HG02973 (cell line): Measurements from ENCODE around the gene PLXNB2.
A peak's percentile ranks its signal among the peaks of the same experiment; 100 is the strongest.
"Not testable (repeated sequence)": the region's sequence is repeated elsewhere in the genome, so short reads cannot be mapped to it uniquely, and the experiment has no call there.

Source experiments
- ATAC-seq: cut with Tn5 transposase; IDR thresholded peaks from one replicate; pipeline ENCODE4 v1.9.1; 2021; ENCODE audit warnings: moderate library complexity; ENCODE audit not compliant: unreplicated experiment

Gene PLXNB2

DNA sequence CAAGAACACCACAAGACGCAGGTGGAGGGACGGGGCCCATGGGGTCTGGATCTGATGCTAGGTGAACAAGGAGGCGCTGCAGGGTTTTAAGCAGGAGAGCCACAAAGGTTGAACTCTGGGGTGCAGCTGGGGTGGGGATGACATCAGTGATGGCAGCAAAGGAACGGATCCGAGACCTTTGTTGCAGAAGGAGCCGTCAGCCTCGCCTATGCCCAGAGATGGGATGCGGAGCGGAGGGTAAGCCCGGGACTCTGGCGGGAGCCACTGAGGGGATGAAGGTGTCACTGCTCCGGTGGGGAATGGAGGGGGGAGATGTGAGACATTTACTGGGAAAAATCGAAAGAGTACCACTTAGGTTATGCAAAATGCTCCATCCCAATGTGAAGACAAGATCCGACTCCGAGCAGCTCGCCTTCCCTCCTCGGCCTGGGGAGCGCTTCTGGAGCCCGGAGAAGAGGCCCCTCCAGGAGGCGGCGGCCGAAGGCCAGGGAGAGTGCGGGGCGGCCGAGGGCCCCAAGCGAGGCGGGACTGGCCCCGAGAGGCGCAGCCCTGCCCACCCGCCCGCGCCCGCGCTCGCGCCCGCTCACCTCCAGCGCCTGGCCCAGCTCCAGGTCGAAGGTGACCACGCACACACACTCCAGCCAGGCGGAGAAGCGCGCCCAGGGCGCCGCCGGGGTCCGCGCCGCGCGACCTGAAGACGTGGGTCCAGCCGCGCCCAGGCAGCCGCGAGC is 18.9 kb upstream of the PLXNB2 start:
- no peak for ATAC-seq

DNA sequence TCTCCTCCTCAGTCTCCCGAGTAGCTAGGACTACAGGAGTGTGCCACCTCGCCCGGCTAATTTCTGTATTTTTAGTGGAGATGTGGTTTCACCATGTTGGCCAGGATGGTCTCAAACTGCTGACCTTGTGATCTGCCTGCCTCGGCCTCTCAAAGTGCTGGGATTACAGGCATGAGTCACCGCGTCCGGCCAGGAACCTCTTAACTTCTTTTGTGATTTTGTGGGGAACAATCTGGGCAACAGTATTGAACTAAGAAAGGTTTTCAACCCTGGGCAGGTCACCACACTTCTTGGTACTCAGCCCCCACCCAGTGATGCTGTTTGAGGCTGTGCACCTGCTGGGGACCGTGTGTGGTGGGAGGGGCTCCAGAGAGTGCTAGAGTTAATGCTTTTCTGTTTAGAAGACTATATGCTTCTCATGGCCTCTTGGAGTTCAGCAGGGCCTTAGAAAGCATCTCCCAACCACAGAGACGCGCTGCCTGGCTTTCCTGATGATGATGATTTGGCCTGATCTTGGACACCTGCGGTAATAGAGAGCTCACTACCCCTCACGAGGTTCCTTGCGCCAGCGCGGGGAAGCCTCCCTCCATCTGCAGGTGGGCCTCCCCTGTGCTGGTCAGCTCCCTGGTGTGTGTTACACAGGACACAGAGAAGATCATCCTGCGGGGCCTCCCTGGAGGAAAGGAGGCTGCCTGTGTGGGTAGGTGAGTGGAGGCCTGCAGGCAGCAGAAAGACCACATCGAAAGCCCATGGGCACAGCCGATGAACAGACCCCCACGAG is 18.2 kb upstream of the PLXNB2 start:
- no peak for ATAC-seq

GRCh38 chr22:50323900-50324299 is 16.5 kb upstream of the PLXNB2 start:
- no peak for ATAC-seq

DNA sequence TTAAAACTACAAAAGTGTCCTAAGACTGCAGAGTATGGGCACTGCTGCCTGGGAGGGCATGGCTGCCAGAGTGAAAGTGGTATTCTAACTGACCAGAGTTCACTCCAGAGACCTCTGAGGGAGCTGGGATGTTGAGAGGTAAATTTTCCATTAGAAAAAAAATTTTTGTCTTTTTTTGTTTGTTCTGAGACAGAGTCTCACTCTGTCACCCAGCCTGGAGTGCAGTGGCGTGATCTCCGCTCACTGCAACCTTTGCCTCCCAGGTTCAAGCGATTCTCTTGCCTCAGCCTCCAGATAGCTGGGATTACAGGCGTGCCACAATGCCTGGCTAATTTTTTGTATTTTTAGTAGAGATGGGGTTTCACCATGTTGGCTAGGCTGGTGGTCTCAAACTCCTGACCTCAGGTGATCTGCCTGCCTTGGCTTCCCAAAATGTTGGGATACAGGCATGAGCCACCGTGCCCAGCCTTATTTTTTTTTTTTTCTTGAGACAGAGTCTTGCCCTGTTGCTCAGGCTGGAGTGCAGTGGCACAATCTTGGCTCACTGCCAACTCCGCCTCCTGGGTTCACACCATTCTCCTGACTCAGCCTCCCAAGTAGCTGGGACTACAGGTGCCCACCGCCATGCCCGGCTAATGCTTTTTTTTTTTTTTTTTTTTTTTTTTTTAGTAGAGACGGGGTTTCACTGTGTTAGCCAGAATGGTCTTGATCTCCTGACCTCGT is 15.1 kb upstream of the PLXNB2 start:
- not testable (repeated sequence) for ATAC-seq

- ATAC-seq = no peak
These were observed 13.4 kb upstream of the PLXNB2 start for GRCh38 chr22:50320671-50321325.

- ATAC-seq = no peak
These were observed 12.7 kb upstream of the PLXNB2 start for GRCh38 chr22:50320116-50320515.

- no peak for ATAC-seq
These were observed 12.1 kb upstream of the PLXNB2 start for GRCh38 chr22:50319503-50319951.

- no peak for ATAC-seq
These were observed 11.4 kb upstream of the PLXNB2 start for GRCh38 chr22:50318698-50319411.

GRCh38 chr22:50318356-50318697 is 10.9 kb upstream of the PLXNB2 start:
- no peak for ATAC-seq

GRCh38 chr22:50317674-50318073 is 10.2 kb upstream of the PLXNB2 start:
- ATAC-seq = no peak

DNA sequence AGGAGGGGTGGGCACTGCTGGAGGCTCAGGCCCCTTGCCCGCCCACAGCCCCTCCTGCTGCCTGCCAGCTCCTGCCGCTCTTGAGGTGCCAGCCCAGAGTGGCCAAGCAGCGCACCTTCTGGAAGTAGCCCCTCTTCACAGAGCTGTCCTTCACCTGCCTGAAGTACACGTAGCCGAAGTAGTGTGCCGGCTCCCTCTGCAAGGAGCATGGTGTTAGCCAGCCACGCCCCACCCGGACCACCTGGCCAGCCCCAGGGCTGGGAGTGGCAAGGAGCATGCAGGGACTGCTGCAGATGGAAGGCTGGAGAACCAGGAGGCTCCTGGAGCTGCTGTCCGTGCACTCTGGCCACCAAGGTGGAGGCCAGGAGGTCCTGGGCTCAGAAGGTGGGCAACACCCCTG is 9.7 kb upstream of the PLXNB2 start:
- no peak for ATAC-seq

GRCh38 chr22:50316114-50317065 is 8.9 kb upstream of the PLXNB2 start:
- ATAC-seq = no peak

GRCh38 chr22:50315289-50316113 is 8.1 kb upstream of the PLXNB2 start:
- ATAC-seq = no peak

GRCh38 chr22:50314455-50315288 is 7.2 kb upstream of the PLXNB2 start:
- ATAC-seq = peak; percentile 59

GRCh38 chr22:50314081-50314454 is 6.6 kb upstream of the PLXNB2 start:
- ATAC-seq = no peak

- no peak for ATAC-seq
These were observed 6.2 kb upstream of the PLXNB2 start for GRCh38 chr22:50313600-50313999.

DNA sequence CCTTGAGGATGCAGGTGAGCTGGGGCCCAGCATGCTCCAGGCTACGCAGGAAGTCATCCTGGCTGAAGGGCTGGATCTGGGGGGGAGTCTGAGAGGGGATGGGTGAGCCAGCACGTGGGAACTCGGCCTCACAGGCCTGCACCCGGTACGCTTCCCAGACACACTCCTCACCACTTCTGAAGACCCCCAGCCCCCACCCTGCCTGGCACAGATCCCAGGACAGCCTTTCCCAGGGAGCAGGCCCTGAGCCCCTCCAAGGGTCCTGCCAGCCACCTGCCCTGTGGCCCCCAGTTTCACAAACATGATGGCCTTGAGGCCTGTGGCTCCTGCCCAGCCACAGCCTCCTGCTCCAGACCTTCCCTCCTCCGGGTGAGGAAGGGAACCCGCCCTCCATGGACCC is 5.6 kb upstream of the PLXNB2 start:
- ATAC-seq = no peak

DNA sequence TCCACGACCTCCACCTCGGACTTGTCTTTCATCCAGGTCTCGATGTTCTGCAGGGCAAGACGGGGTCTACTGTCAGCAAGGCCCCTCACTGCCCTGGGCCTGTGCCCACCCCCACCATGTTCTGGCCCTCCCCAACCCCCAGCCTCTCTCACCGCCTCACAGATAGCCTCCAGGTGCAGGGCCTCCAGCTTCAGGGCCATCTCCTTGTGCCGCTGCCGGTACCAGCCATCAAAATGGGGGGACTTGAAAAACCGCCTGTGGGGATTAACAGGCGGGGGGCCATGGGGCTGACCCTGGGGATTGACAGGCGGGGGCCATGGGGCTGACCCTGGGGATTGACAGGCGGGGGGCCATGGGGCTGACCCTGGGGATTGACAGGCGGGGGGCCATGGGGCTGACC is 4.9 kb upstream of the PLXNB2 start:
- ATAC-seq = no peak
